B cell (primary cell): ENCODE data around the gene IMPA2. TPM values are rescaled to one million over a fixed set of nuclear protein-coding genes. Genes with fewer than 3 reads are reported as not detected.

Source experiments
- ATAC-seq: fragments of 200-7000 bp; cut with Tn5 transposase; one replicate; pipeline ENCODE4 v1.10.0; 2021; ENCODE audit warnings: low read depth, mild to moderate bottlenecking, moderate number of reproducible peaks, moderate library complexity
- CTCF ChIA-PET: fragments of 350-600 bp; sonication (Branson Sonifier 250); formaldehyde crosslinking; loops from one replicate; lab custom pipeline; 2021; ENCODE audit warnings: antibody characterized with exemption, inconsistent platforms; lab: Charles Lee
- POLR2A ChIA-PET: fragments of 350-600 bp; sonication (Branson Sonifier 250); formaldehyde crosslinking; loops from one replicate; lab custom pipeline; 2021; ENCODE audit warnings: antibody characterized with exemption; lab: Charles Lee
- DNase-seq: peaks from one replicate; pipeline ENCODE4 v3.0.0; 2013
- H2AFZ ChIP-seq: 2 replicates; pipeline ENCODE4 v1.6.1; 2012; ENCODE audit warnings: mild to moderate bottlenecking, low read depth, low read length; ENCODE audit not compliant: insufficient read depth, poor library complexity, severe bottlenecking
- H3K27ac ChIP-seq, 2 donors: 1 replicate in 1 of 2; 2 replicates in 1 of 2; pipeline ENCODE4 v1.5.1; 2012 to 2013; ENCODE audit warnings: low read length in 2 of 2, mild to moderate bottlenecking in 2 of 2, moderate library complexity in 1 of 2
- H3K27me3 ChIP-seq, 4 experiments: fragments of 200-600 bp in 1 of 4; sonication (generic) in 1 of 4; replicated peaks in 1 of 4; 1 replicate in 2 of 4; 2 replicates in 2 of 4; pipeline versions ENCODE4 v1.6.1 to v1.7.0; 2013 to 2016; ENCODE audit warnings: low read length in 3 of 4, mild to moderate bottlenecking in 2 of 4, mixed read lengths in 1 of 4, moderate library complexity in 1 of 4; ENCODE audit not compliant: insufficient read depth in 4 of 4, control insufficient read depth in 3 of 4; ENCODE audit errors: control extremely low read depth in 1 of 4
- H3K36me3 ChIP-seq, 2 experiments: replicated peaks in 1 of 2; 1 replicate in 1 of 2; 2 replicates in 1 of 2; pipeline versions ENCODE4 v1.6.1 to v1.7.1; 2013; ENCODE audit warnings: low read length in 1 of 2; ENCODE audit not compliant: insufficient read depth in 2 of 2, control insufficient read depth in 1 of 2; ENCODE audit errors: control extremely low read depth in 1 of 2, extremely low read depth in 1 of 2
- H3K4me1 ChIP-seq, 2 donors: fragments of 200-600 bp in 1 of 2; sonication (generic) in 1 of 2; 1 replicate in 1 of 2; 2 replicates in 1 of 2; pipeline versions ENCODE4 v1.5.1 to v1.6.1; 2013 to 2017; ENCODE audit warnings: low read length in 2 of 2; ENCODE audit not compliant: control insufficient read depth in 2 of 2, insufficient read depth in 2 of 2
- H3K4me2 ChIP-seq: replicated peaks from 2 replicates; pipeline ENCODE3; 2012; ENCODE audit warnings: mild to moderate bottlenecking, low read depth, low read length; ENCODE audit not compliant: poor library complexity, severe bottlenecking
- H3K4me3 ChIP-seq, 5 experiments: fragments of 200-600 bp in 1 of 5; sonication (generic) in 1 of 5; 1 replicate in 3 of 5; 2 replicates in 2 of 5; pipeline versions ENCODE4 v1.5.1 to v1.7.0; 2011 to 2016; ENCODE audit warnings: low read length in 4 of 5, mild to moderate bottlenecking in 4 of 5, low read depth in 2 of 5, control low read depth in 1 of 5, moderate library complexity in 1 of 5; ENCODE audit not compliant: insufficient read depth in 1 of 5; ENCODE audit errors: control extremely low read depth in 1 of 5, extremely low read depth in 1 of 5
- H3K79me2 ChIP-seq: fragments of 200-600 bp; sonication (generic); one replicate; pipeline ENCODE4 v1.6.0; 2016; ENCODE audit warnings: low read length; ENCODE audit not compliant: control insufficient read depth, insufficient read depth
- H3K9ac ChIP-seq: fragments of 200-600 bp; sonication (generic); 2 replicates; pipeline ENCODE4 v1.6.1; 2017; ENCODE audit warnings: mild to moderate bottlenecking, low read length, moderate library complexity
- H3K9me3 ChIP-seq, 3 donors: one replicate each; pipeline versions ENCODE4 v1.6.1 to v1.7.1; 2013; ENCODE audit warnings: low read length in 2 of 3; ENCODE audit not compliant: control insufficient read depth in 2 of 3, insufficient read depth in 1 of 3; ENCODE audit errors: control extremely low read depth in 1 of 3
- H4K20me1 ChIP-seq: 2 replicates; pipeline ENCODE4 v1.6.0; 2012; ENCODE audit warnings: mild to moderate bottlenecking, low read length; ENCODE audit not compliant: insufficient read depth, control insufficient read depth, poor library complexity, severe bottlenecking
- H3K27ac Mint-ChIP-seq: one replicate; pipeline ENCODE4 v1.8.0; 2021; ENCODE audit warnings: mixed read lengths
- H3K27me3 Mint-ChIP-seq: one replicate; pipeline ENCODE4 v1.8.0; 2021; ENCODE audit warnings: mixed read lengths
- H3K4me1 Mint-ChIP-seq: one replicate; pipeline ENCODE4 v1.8.0; 2021; ENCODE audit warnings: mixed read lengths
- H3K4me3 Mint-ChIP-seq: one replicate; pipeline ENCODE4 v1.8.0; 2021; ENCODE audit warnings: mixed read lengths
- H3K9me3 Mint-ChIP-seq: one replicate; pipeline ENCODE4 v1.8.0; 2022; ENCODE audit warnings: mixed read lengths; ENCODE audit not compliant: insufficient read depth
- EZH2 ChIP-seq: IDR thresholded peaks from 2 replicates; pipeline ENCODE4 v1.6.1; 2012; ENCODE audit warnings: borderline replicate concordance, low read depth, mild to moderate bottlenecking, moderate library complexity, low read length; ENCODE audit not compliant: insufficient read depth, poor library complexity, severe bottlenecking
- WGBS: methylation state at CpG from one replicate; pipeline ENCODE4 v1.1.5; 2013; ENCODE audit warnings: missing lambda C conversion rate; ENCODE audit not compliant: insufficient coverage; 5-methylcytosine and 5-hydroxymethylcytosine counted together
- intact Hi-C: fragments of 100-400 bp; cut with micrococcal nuclease; formaldehyde crosslinking; loops from one replicate; pipeline ENCODE4 v1.10.0; 2022
- polyA plus RNA-seq: library from polyadenylated mRNA; depleted of rRNA; stranded (reverse); fragments of >200 nt; gene quantifications from 2 replicates; pipeline ENCODE4 v1.2.3, GENCODE V29; 2012
- total RNA-seq, 2 donors: library from RNA; stranded (reverse); fragments of 120-200 nt in 1 of 2; gene quantifications; 1 replicate in 1 of 2; 2 replicates in 1 of 2; pipeline versions ENCODE4 v1.2.3 to v1.2.4, GENCODE V29; 2013 to 2022
- TF ChIP-seq, protein P1 (sequence below): fragments of 200-600 bp; IDR thresholded peaks from one replicate; pipeline ENCODE4 v1.8.0; 2022; ENCODE audit warnings: antibody characterized with exemption, mild to moderate bottlenecking

Gene IMPA2
- total and polyA plus RNA-seq, 2 donors (not counting 1 experiment from before 2014, with no cell fraction given), result 8.0 to 11.7 TPM

DNA sequence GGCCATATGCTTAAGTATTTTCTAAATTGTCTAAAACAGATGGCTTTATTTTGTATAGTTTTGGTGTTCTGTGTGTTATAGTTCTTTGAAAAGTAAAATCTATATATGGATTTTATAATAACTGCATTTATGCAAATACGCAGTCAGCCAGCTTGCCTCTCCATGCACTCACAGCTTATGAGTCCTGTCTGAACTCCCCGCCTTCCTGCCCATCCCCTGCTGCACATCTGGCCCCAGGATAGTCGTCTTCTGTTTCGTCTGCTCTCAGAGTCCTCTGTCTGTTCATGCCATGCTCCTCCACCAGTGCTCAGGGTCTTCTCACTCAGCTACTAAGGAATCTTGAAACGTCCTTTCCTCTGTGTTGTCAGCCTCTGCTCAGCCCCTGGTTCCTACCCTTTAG lies 84.1 kb downstream of the IMPA2 start:
- H3K4me2 ChIP-seq, result no peak overlapping the region
- DNase-seq (no peak), ATAC-seq (no peak)
- no peak overlapping the region for H3K9ac ChIP-seq
- H3K27me3 ChIP-seq, result no peaks in the 10 kb centered on the region
- no peaks in the 10 kb centered on the region for H3K9me3 Mint-ChIP-seq
- no peaks in the 10 kb centered on the region for H3K36me3 ChIP-seq
- H3K4me1 Mint-ChIP-seq, result no peaks in the 10 kb centered on the region
- no peak overlapping the region for H3K4me3 Mint-ChIP-seq
- POLR2A ChIA-PET, result no interaction called here
- H4K20me1 ChIP-seq, result no peaks in the 10 kb centered on the region
- no peak overlapping the region for H3K27ac Mint-ChIP-seq
- WGBS, result 94% methylated on average over 5 of the region's 5 CpGs
- TF ChIP-seq, protein P1, sequence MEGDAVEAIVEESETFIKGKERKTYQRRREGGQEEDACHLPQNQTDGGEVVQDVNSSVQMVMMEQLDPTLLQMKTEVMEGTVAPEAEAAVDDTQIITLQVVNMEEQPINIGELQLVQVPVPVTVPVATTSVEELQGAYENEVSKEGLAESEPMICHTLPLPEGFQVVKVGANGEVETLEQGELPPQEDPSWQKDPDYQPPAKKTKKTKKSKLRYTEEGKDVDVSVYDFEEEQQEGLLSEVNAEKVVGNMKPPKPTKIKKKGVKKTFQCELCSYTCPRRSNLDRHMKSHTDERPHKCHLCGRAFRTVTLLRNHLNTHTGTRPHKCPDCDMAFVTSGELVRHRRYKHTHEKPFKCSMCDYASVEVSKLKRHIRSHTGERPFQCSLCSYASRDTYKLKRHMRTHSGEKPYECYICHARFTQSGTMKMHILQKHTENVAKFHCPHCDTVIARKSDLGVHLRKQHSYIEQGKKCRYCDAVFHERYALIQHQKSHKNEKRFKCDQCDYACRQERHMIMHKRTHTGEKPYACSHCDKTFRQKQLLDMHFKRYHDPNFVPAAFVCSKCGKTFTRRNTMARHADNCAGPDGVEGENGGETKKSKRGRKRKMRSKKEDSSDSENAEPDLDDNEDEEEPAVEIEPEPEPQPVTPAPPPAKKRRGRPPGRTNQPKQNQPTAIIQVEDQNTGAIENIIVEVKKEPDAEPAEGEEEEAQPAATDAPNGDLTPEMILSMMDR, result no peak
- no peak for TF ChIP-seq EZH2
- H3K4me3 ChIP-seq, result no peak overlapping the region
- H3K9me3 ChIP-seq, result peaks cover 0 to 7% (median 0%) of the 10 kb centered on the region in 3 donors
- no peak overlapping the region for H3K27ac ChIP-seq
- intact Hi-C loops, result no loop called here
- no peak overlapping the region for H2AFZ ChIP-seq
- H3K27me3 Mint-ChIP-seq, result peaks cover under 1% of the 10 kb centered on the region
- H3K4me1 ChIP-seq, result no peaks in the 10 kb centered on the region
- H3K79me2 ChIP-seq, result no peaks in the 10 kb centered on the region
- CTCF ChIA-PET, result no interaction called here

DNA sequence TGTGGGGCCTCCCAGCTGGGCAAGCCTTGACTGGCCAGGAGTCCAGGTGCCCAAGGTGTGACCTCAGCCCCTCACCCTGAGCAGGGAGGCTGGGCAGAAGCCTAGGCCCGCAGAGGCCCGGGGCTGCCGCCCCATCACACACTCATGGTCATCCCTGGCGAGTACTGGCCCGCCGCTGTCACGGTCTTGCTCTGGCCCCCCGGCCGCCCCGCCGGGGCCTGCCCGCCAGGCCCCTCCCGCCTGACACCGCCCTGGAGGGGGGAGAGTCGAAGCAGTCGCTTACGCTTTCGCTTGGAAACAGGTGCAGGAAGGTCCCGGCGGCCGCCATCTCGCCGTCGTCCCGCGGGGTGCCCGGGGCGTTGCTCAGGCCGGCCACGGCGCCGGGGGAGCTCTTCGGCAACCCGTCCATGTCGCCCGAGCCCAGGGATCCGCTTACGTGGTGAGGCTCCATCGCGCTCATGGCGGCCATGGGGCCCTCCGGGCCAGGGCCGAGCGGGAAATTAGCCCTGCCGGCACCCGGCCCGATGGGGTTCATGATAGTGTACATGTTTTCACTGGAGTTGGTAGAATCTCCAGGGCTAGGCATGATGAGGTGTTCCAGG lies 85.7 kb downstream of the IMPA2 start:
- H3K4me2 ChIP-seq, result no peak overlapping the region
- no peaks in the 10 kb centered on the region for H3K79me2 ChIP-seq
- no peak overlapping the region for H3K9ac ChIP-seq
- H4K20me1 ChIP-seq, result no peaks in the 10 kb centered on the region
- no peak overlapping the region for H3K4me3 Mint-ChIP-seq
- no peaks in the 10 kb centered on the region for H3K9me3 Mint-ChIP-seq
- H3K4me3 ChIP-seq, result no peak overlapping the region
- peaks cover 2% of the 10 kb centered on the region for H3K27me3 Mint-ChIP-seq
- no peaks in the 10 kb centered on the region for H3K4me1 Mint-ChIP-seq
- ChIA-PET POLR2A (interaction anchor here (0.5 kb wide), 1 partner anchor 17 kb away, joined by 7 read pairs; no protein-coding TSS in a partner anchor), CTCF (no interaction called here)
- H3K27ac ChIP-seq, result no peak overlapping the region
- no peaks in the 10 kb centered on the region for H3K4me1 ChIP-seq
- intact Hi-C loops, result no loop called here
- no peak overlapping the region for H3K27ac Mint-ChIP-seq
- no peaks in the 10 kb centered on the region for H3K27me3 ChIP-seq
- H3K9me3 ChIP-seq, result peaks cover 0 to 7% (median 0%) of the 10 kb centered on the region in 3 donors
- DNase-seq (no peak), ATAC-seq (peak; percentile 14)
- WGBS, result 97% methylated on average over 47 of the region's 47 CpGs
- H2AFZ ChIP-seq, result no peak overlapping the region
- TF ChIP-seq EZH2, result no peak
- TF ChIP-seq, protein P1, result no peak
- no peaks in the 10 kb centered on the region for H3K36me3 ChIP-seq
